Liver (tissue), 3 donors: Measurements from ENCODE around the gene PIEZO2.

Experiments used
- FOXA1 ChIP-seq: IDR thresholded peaks from 2 replicates; pipeline ENCODE4 v1.6.1; 2016; ENCODE audit warnings: antibody characterized with exemption
- FOXA2 ChIP-seq: IDR thresholded peaks from 2 replicates; pipeline ENCODE4 v1.6.1; 2016; ENCODE audit warnings: antibody characterized with exemption
- GABPA ChIP-seq, 2 donors: IDR thresholded peaks in 1 of 2; conservative IDR thresholded peaks in 1 of 2; 2 replicates each; pipeline ENCODE4 v1.6.1; 2016; ENCODE audit warnings: antibody characterized with exemption in 2 of 2, mild to moderate bottlenecking in 1 of 2, moderate library complexity in 1 of 2
- JUND ChIP-seq, 2 donors: IDR thresholded peaks; 2 replicates each; pipeline ENCODE4 v1.6.1; 2016; ENCODE audit warnings: antibody characterized with exemption in 2 of 2
- RAD21 ChIP-seq, 2 donors: IDR thresholded peaks; 2 replicates each; pipeline ENCODE4 v1.6.1; 2016; ENCODE audit warnings: antibody characterized with exemption in 2 of 2, mild to moderate bottlenecking in 2 of 2
- RXRA ChIP-seq, 2 donors: IDR thresholded peaks; 2 replicates each; pipeline ENCODE4 v1.6.1; 2017 to 2018; ENCODE audit warnings: antibody characterized with exemption in 2 of 2, mild to moderate bottlenecking in 1 of 2
- SP1 ChIP-seq: IDR thresholded peaks from 2 replicates; pipeline ENCODE4 v1.6.1; 2018; ENCODE audit warnings: antibody characterized with exemption, mild to moderate bottlenecking
- TAF1 ChIP-seq: conservative IDR thresholded peaks from 2 replicates; pipeline ENCODE4 v1.6.1; 2016; ENCODE audit warnings: antibody characterized with exemption, mild to moderate bottlenecking
- YY1 ChIP-seq: IDR thresholded peaks from 2 replicates; pipeline ENCODE4 v1.6.1; 2016; ENCODE audit warnings: antibody characterized with exemption, mild to moderate bottlenecking
- ZBTB33 ChIP-seq: IDR thresholded peaks from 2 replicates; pipeline ENCODE4 v1.6.1; 2016; ENCODE audit warnings: antibody characterized with exemption
- TF ChIP-seq, protein P1 (sequence below): fragments of 150-350 bp; IDR thresholded peaks from 2 replicates; pipeline ENCODE4 v1.5.1; 2017; ENCODE audit warnings: improper control_type of control experiment, low read depth, low read length; ENCODE audit not compliant: missing input control
- TF ChIP-seq, protein P2 (sequence below): IDR thresholded peaks from 2 replicates; pipeline ENCODE4 v1.6.1; 2016; ENCODE audit warnings: antibody characterized with exemption, mild to moderate bottlenecking
- TF ChIP-seq, protein P3 (sequence below): IDR thresholded peaks from 2 replicates; pipeline ENCODE4 v1.6.1; 2016; ENCODE audit warnings: antibody characterized with exemption
- TF ChIP-seq, protein P4 (sequence below): IDR thresholded peaks from 2 replicates; pipeline ENCODE4 v1.6.1; 2016; ENCODE audit warnings: antibody characterized with exemption
- donor health status: healthy.
- donor health status: healthy.

- TF ChIP-seq, protein P1, sequence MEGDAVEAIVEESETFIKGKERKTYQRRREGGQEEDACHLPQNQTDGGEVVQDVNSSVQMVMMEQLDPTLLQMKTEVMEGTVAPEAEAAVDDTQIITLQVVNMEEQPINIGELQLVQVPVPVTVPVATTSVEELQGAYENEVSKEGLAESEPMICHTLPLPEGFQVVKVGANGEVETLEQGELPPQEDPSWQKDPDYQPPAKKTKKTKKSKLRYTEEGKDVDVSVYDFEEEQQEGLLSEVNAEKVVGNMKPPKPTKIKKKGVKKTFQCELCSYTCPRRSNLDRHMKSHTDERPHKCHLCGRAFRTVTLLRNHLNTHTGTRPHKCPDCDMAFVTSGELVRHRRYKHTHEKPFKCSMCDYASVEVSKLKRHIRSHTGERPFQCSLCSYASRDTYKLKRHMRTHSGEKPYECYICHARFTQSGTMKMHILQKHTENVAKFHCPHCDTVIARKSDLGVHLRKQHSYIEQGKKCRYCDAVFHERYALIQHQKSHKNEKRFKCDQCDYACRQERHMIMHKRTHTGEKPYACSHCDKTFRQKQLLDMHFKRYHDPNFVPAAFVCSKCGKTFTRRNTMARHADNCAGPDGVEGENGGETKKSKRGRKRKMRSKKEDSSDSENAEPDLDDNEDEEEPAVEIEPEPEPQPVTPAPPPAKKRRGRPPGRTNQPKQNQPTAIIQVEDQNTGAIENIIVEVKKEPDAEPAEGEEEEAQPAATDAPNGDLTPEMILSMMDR: no peak
- TF ChIP-seq, protein P2, sequence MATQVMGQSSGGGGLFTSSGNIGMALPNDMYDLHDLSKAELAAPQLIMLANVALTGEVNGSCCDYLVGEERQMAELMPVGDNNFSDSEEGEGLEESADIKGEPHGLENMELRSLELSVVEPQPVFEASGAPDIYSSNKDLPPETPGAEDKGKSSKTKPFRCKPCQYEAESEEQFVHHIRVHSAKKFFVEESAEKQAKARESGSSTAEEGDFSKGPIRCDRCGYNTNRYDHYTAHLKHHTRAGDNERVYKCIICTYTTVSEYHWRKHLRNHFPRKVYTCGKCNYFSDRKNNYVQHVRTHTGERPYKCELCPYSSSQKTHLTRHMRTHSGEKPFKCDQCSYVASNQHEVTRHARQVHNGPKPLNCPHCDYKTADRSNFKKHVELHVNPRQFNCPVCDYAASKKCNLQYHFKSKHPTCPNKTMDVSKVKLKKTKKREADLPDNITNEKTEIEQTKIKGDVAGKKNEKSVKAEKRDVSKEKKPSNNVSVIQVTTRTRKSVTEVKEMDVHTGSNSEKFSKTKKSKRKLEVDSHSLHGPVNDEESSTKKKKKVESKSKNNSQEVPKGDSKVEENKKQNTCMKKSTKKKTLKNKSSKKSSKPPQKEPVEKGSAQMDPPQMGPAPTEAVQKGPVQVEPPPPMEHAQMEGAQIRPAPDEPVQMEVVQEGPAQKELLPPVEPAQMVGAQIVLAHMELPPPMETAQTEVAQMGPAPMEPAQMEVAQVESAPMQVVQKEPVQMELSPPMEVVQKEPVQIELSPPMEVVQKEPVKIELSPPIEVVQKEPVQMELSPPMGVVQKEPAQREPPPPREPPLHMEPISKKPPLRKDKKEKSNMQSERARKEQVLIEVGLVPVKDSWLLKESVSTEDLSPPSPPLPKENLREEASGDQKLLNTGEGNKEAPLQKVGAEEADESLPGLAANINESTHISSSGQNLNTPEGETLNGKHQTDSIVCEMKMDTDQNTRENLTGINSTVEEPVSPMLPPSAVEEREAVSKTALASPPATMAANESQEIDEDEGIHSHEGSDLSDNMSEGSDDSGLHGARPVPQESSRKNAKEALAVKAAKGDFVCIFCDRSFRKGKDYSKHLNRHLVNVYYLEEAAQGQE: no peak
- TF ChIP-seq YY1: no peak
- no peak for TF ChIP-seq FOXA1
- TF ChIP-seq, protein P3, sequence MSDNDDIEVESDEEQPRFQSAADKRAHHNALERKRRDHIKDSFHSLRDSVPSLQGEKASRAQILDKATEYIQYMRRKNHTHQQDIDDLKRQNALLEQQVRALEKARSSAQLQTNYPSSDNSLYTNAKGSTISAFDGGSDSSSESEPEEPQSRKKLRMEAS: no peak
- no peak for TF ChIP-seq GABPA (IDR thresholded peaks at IDR 0.05 in 1 of 2, conservative IDR thresholded peaks at IDR 0.05 in 1 of 2)
- no peak for TF ChIP-seq RAD21 (IDR thresholded peaks at IDR 0.05)
- no peak for TF ChIP-seq SP1
- TF ChIP-seq TAF1: no peak
- TF ChIP-seq ZBTB33: no peak
- no peak for TF ChIP-seq JUND (IDR thresholded peaks at IDR 0.05)
- TF ChIP-seq FOXA2: no peak
- no peak for TF ChIP-seq RXRA (IDR thresholded peaks at IDR 0.05)
- TF ChIP-seq, protein P4, sequence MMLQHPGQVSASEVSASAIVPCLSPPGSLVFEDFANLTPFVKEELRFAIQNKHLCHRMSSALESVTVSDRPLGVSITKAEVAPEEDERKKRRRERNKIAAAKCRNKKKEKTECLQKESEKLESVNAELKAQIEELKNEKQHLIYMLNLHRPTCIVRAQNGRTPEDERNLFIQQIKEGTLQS: no peak
These were observed 57.6 kb downstream of the PIEZO2 start for GRCh38 chr18:11091746-11092145.
